ENCODE results near the gene KIAA1671.
"Not testable (repeated sequence)": the region's sequence is repeated elsewhere in the genome, so short reads cannot be mapped to it uniquely, and the experiment has no call there.

KIAA1671 gene

DNA sequence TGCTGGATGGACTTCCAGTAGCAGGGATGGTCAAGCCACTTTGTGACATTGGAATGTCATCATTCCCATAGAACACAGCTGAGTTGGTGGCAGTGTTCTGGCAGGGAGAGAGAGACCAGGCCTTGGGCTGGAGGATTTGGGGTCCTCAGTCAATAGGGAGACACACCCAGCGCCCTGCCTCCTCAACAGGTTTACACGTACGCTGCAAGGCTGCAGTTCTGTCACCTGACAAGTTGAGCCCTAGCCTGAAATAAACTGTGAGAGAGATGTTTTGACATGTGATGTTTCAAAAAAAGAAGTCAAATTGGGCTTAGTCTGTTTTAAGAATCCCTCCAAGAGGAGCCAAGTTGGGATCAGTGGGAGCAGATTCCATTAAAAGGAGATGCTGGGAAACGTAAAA is 204.2 kb downstream of the KIAA1671 start:
- DNase-seq: no peak

DNA sequence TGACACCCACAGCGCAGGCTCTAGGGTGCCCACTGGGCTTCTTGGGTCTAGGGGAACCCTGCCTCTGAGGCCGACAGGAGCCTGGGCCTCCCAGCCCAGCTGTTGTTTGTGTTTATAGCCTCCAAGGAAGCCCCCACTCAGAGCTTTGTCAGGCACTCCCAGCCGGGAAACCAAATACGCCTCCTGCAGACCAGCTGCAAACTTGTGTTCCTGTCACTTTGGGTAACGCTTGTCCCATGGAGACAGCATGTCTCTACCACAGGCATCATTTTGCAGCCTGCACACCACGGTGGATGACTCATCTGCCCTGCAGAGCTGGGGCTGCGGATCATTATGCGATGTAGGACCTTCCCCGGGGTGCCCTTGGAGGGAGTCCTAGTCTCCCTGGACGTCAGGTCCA is 206.5 kb downstream of the KIAA1671 start:
- no peak for DNase-seq

DNA sequence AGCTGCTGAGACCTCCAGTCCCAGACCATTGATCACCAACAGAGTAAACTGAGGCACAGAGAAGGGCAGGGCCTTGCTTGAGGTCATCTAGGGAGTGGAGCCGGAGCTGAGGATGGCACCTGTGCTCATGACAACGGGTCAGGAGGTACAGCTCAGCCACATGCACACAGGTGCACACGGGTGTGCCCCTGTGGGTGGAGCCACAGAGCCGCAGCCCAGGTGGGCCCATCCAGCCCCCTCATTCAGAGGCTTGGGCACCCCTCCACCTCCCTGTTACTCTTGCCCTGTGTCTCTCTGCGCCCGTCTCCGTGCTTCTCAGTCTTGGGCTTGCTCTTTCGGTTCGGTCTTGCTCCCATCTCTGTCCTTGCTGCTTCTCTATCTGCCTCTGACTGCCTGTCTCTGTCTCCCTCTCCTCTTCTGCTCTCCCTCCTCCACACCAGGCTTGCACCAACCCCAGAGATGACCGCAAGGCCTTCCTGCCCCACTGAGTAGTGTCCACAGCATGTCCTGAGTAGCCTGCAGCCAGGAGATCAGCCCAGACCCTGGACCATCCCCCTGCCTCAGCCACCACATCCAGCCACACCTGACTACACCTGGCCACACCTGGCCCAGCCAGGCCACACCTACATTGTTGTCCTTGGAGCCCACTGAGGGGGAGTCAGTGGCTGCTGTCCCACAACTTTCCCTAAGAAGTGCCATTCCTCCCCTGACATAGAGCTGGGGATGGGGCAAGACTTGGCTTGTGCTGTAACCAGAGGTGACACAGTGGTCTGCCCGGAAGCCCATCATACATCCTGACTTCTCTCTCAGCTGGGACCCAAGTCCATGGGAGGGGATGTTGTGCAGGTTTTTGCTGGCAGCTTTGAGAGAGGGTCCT is 207.8 kb downstream of the KIAA1671 start:
- no peak for DNase-seq

DNA sequence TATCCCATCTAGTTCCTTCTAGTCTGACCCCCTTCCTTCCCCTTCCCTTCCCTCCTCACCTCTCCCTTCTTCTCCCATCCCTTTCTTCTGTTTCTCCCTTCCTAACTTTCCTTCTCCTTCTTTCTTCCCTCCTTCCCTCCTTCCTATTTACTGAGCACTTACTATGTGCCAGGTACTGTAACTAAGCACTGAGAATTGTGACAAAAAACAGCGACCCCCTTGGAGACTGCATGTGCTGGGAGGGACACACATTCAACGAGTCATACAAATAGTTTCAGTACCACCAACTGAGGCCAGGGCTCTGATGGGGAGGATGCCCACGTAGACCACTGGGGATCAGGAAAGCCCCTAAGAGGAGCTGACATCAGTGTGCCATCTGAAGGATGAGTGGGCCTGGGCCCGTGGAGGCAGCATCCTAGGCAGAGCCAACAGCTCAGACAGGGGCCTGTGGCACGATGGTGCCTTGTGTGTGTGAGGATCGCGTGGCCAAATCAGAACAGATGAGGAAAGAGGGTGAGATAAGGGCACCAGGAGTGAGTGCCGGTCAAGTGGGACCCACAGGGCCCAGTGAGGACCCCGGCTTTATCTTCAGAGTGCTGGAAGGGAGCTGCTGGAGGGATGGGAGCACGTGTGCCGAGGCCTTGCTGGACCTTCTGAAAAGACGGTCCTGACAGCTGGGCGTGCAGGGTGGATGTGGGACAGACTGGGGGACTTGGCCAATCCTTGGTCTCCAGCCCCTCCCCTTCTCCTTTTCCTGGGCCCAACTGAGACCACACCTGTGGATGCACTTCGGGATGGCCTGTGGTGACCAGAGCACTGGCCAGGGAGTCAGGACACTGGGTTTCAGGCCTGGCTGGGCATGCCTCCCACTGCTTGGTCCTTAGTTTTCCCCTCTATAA is 208.8 kb downstream of the KIAA1671 start:
- DNase-seq: no peak

DNA sequence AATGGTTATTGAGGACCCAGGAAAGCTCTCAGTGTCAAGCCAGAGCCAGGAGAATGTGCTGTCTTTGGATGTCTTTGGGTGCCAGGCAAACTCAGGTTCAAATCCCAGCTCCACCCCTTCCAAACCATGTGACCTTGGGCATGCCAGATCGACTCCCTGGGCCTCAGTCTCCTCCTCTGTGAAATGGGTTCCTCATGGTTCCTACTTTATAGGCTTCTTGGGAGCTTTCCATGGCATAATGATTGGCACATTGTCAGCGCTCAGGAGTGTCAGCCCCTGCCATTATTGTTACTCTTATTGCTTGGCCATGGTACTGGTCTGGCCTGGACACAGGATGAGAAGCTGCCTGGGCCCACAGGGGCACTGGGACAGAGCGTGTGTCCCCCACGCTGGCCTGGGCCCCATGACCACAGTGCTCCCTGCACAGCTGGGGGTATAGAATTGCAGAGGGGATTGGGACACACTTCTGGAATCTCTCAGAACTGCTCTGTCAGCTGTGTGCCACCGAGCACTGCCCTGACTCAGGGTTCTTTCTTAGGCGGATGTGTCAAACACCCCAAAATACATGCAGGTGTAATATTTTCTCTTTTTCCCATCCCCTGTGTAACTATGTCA is 209.5 kb downstream of the KIAA1671 start:
- no peak for DNase-seq

DNA sequence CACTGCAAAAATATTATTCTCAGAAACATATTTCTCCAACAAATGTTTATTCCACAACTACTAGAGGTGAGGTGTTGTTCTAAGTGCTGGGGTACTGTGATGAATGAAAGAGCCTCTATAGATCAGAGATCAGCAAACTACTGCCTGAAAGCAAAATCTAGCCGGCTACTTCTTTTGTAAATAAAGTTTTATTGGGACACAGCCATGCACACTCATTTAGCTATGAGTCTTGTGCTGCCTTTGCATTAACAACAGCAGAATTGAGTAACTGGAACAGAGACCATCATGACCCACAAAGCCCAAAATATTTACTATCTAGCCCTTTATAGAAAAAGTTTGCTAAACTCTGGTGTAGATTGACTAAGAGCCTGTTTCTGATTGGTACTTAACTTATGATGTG is 210.0 kb downstream of the KIAA1671 start:
- no peak for DNase-seq

DNA sequence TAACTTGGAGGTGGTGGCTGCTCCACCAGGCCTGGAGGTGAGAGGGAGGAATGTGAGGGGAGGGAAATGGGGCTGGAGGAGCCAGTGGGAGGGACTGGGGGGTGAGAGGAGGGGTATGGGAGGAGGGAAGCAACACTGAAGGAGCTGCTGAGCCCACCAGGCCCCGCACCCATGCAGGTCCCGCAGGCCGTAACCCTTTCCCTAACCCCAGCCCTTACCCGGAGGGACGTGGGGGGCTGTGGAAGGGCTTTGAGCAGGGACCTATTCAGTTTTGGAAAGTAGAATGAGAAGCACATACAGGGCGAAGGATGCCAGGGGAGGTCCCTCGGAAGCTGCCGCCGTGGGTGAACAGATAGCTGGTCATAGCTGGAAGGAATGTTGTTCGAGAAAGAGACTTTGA is 213.3 kb downstream of the KIAA1671 start:
- no peak for DNase-seq

DNA sequence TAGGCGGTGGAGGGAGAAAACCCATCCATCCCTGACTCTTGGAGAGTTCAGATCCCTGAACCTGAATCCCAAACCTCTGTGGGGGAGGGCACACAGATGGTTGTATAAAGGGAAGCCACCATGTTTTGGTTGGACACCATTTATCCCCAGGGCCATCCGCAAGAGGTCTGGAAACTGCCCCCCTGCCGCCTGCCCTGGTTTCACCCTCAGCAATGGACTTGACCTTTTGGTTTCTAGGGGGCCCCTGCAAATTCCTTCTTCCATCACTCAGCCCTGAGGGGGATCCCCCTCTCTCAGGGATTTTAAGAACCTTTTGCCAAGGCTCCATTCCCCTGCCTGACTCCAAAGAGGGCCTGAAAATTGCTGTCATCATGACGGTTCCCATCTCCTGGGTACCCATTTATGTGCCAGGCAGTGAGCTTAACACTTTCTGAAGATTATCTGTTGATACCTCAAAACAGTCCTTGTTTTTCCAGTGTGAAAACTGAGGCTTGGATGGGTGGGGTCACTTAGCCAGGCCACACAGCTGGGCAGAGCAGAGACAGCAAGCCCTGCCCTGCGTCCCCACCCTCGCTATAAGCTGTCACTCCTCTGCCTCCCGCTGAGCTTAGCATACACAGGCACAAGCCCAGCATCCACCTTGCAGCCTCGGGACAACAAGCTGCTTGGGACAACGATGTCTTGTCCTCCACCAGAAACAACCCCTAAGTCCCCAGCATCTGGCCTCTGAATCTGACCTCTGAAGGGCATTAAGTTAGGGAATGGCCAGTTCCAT is 213.9 kb downstream of the KIAA1671 start:
- DNase-seq: no peak

DNA sequence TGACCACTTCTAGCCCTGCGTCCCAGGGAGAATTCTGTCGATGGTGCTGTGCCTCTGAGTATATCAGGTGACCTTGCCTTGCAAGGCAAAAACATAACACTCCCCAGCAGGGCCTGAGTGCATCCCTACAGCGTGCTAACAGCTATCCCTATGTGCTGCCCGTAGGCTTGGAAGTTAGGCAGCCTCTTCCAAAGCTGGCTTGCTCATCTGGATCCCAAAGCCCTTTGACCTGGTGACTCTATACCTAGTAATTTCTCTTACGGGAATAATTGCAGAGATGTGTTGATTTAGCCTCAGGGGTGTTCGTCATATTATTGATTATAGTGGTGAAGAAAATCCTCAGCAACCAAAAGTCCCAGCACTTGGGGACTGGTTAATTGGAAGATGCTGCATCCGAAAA is 214.6 kb downstream of the KIAA1671 start:
- no peak for DNase-seq

DNA sequence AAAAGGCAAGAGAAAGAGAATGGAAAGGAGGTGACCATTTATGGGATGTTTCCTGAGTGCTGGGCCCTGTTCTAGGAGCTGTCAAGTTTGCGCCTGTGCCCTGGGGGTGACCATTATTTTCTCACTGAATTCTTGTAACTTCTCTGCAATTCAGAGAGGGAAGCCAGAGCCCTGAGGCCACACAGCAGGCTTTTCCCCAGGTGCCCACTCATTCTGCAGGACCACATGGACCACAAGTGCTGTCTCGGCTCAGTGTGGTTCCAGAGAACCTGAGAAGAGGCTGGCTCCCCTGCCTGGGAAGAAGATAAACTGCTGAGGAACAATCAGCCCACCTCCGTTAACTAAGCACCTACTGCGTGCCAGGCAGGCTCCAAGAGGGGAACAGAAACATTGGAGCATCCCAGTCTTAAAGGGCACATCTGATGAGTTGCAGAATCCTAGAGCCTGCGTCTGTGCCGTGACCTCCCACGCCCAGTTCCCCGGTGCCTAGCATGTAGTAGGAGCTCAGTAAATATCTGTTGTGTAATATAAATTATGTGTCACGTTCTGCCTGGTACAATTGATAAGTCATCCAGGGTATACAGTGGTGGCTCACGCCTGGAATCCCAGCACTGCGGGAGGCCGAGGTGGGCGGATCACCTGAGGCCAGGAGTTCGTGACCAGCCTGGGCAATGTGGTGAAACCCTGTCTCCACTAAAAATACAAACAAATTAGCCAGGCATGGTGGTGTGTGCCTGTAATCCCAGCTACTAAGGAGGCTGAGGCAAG is 215.5 kb downstream of the KIAA1671 start:
- no peak for DNase-seq

DNA sequence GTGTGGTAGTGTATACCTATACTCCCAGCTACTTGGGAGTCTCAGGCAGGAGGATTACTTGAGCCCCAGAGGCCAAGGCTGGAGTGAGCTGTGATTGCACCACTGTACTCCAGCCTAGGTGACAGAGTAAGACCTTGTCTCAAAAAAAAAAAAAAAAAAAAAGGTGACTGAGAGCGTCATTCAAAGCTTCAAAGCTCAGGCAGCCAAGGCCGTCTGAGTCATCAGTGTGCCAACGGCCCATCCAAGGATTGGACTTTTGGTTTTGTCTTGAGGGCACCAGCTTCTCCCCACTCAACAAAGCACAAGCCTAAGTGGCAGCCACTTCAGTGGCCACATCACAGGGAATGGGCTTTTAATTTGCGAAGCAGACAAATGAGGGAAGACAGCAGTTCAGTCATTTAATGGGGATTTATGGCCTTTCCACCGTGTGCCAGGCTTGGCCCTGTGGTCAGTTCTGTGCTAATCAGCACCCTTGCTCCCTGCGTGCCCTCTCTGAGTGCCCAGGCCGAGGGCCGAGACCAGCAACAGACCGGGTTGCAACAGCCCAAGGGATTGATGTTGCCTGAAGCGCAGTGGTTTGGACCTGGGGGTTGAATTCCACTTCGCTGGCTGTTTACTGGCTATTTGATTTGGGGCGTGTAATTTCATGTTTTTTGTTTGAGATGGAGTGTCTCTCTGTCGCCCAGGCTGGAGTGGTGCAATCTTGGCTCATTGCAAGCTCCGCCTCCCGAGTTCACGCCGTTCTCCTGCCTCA is 216.9 kb downstream of the KIAA1671 start:
- DNase-seq: no peak

DNA sequence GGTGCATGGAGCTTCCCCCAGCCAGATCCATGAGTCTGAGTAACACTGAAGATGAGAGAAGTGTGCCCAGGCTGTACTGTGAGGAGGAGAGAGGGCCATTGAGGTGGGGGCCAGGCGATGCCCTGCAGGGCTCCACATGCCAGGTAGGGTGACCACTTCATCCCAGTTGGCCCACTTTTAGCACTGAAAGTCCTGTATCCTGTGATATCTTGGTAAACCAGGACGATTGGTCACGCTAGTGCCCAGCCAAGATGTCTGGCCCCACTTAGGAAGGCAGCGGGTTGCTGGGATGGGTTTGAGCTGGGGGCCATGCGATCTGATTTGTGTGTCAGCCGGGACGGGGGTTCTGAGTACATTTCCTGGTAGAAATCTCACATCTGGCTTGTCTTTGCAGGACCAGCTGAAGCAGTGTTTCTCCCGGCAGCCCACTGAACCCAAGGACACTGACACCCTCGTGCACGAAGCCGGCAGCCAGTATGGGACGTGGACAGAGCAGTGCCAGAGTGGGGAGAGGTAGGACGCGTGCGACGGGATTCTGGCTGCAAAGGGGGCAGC is 218.0 kb downstream of the KIAA1671 start:
- DNase-seq: no peak

DNA sequence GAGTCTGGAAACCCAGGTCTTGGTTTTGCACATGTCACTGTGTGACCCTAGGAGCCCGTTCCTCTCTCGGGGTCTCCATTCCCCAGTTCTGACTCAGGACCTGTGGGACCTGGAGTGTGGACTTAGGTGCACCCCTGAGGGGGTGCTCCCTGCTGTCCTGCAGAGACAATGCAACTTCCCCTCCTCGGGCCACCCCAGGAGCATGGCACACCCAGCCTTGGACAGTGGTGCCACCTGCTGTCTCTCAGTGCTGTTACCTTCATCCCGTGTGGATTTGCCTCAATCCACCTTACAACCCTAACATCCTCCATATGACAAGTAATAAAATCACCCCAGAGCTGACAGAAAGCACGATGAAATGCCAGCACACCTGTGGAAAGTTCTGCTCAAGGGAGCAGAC is 219.6 kb downstream of the KIAA1671 start:
- DNase-seq: no peak

DNA sequence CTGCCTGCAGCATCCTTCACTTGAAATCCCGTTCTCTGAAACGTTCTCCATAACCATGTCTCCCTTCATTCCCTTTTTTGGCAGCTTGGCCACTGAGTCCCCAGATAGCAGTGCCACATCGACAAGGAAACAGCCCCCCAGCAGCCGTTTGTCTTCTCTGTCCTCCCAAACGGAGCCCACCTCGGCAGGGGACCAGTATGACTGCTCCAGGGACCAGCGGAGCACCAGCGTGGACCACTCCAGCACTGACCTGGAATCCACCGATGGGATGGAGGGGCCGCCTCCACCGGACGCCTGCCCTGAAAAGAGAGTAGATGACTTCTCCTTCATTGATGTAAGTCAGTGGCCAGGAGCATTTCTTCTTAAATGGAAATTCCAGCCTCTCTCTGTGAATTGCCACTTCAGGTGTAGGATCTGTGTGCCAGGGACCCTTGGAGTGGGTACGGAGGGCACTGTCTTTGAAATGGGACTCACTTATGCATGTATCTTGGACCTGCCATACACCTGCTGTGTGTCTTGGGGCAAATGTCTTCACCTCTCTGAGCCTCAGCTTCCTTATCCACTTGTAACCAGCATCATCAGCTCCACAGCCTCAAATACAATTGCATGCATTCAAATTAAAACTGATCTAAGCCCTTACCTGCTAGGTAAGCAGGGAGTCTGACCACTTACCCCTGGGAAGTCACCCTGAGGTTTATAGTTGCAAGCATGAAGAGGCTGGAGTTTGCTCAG is 221.8 kb downstream of the KIAA1671 start:
- no peak for DNase-seq

DNA sequence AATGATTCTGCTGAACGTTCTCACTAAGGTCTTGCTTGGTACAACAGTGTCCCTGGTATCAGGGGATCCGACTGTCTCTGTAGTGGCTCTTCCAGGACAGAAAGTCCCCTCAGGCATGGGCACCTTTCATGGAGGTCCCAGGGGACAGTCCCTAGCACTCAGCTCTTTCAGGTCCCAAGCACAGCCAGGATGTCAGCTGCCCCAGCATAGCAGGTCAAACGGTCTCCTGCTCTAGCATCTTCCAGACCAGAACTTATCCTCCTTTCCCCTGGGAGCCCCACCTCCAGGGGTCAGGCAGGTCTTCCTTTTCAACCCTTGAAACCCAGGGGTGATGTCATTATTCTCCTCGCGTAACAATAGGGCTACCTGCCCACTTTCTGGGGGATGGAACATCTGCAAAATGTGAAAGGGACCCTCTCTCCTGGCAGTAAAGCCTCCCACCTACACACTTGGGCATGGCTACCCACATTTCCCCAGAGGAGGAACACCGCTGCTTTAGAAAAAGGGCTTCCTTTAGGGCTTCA is 222.4 kb downstream of the KIAA1671 start:
- DNase-seq: no peak

DNA sequence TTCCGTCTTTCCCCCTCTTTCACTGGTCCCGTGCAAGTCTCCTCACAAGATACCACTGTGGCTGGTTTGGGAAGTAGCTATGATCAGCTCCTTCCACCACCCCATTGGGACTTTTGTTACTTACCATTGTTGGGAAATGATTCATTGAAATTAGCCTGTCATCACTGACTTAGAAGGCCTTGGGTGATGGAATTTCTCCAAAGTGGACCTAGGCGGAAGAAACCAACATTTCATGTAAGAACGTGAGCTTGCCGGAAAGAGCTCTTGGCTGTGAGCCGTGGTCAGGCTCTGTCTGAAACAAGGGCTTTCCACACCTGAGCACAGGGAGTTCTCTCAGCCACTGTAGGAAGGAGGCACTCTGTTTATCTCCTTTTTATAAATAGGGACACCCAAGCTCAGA is 223.7 kb downstream of the KIAA1671 start:
- no peak for DNase-seq

DNA sequence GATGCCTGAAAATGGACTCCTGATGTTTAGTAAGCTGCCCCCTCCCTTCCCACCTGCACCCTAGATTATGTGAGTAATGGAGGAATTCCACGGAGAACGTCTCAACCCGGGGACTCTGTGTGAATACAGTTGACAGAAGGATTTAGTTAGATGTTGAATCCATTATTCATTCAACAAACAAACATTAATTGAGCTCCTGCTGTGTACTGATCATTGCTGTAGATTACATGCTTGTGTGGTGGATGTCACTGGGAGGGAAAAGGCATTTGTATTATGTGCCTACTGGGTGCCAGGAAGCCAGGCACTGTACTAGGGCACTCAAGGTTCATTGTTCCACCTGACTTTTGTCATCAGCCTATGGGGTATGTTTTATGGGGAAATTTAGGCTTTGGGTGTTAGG is 224.3 kb downstream of the KIAA1671 start:
- no peak for DNase-seq

DNA sequence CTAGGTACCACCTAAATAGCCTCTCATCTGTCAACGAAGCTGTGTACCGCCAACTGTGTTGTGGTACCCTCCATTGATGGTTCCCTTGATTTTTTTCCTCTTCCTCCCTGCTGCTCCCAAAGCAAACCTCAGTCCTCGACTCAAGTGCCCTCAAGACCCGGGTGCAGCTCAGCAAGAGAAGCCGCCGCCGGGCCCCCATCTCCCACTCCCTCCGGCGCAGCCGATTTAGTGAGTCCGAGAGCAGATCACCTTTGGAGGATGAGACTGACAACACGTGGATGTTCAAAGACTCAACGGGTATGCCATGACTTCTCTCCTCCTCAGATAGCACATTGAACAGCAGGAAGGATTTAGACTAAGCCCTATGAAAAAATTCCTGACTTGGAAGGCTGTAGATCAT is 224.7 kb downstream of the KIAA1671 start:
- no peak for DNase-seq

DNA sequence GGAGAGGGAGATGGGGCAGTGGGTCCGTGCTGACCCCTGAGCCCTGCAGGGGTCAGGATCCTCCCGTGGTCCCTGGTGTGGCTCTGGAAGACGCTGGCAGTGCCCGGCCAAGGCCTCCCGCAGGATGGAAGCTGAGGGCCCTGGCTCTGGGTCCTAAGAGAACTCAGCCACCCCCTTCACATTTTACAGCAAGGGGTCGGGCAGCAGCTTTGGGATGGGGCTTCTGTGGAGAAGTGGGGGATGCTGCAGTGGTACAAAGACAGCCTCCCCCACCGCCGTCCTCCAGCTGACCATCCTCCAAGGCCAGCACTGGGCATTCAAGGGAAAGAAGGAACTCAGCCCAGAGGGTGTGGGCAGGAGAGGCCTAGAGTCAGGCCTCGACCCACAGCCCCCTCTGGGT is 225.4 kb downstream of the KIAA1671 start:
- DNase-seq: no peak

DNA sequence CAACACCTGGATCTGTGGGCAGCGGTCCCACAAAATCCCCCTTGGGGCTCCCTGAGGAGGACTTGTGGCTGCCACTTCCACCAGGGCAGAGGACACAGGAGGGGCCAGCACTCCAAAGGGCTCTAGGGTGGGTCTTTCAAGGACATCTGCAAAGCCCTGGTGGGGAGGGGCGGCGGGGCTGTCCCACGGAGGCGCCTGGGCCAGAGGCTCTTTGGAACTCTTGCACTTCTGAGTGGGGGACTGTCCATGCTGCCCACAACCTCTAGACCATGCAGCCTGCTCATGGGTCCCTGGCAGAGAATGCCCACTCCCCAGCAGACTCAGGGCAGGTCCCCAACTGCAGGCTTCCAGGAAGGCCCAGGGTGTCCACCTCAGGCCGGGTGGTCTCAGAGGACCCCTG is 225.8 kb downstream of the KIAA1671 start:
- not testable (repeated sequence) for DNase-seq

Data from NCI-H2029 treated with DMSO at 0.1 percent for 48 hours (cell line).